SJSA1 (cell line): ENCODE results near the gene RIPOR2. TPM values are rescaled to one million over a fixed set of nuclear protein-coding genes. Genes with fewer than 3 reads are reported as not detected.
"Not testable (repeated sequence)": the region's sequence is repeated elsewhere in the genome, so short reads cannot be mapped to it uniquely, and the experiment has no call there.

Source experiments
- DNase-seq, 2 experiments: peaks; one replicate each; pipeline ENCODE4 v3.0.0-alpha.2; 2015 to 2020; ENCODE audit warnings: low spot score in 2 of 2, low read depth in 1 of 2
- H3K27ac ChIP-seq: fragments of 250-450 bp; sonication (Bioruptor Pico); 2 replicates; pipeline ENCODE4 v1.5.1; 2020; ENCODE audit warnings: mild to moderate bottlenecking, moderate library complexity
- H3K27me3 ChIP-seq: fragments of 250-450 bp; sonication (Bioruptor Pico); replicated peaks from 2 replicates; pipeline ENCODE4 v1.5.1; 2020; ENCODE audit warnings: mild to moderate bottlenecking, moderate library complexity
- H3K36me3 ChIP-seq: fragments of 250-450 bp; sonication (Bioruptor Pico); 2 replicates; pipeline ENCODE4 v1.5.1; 2020; ENCODE audit warnings: mild to moderate bottlenecking
- H3K4me1 ChIP-seq: fragments of 250-450 bp; sonication (Bioruptor Pico); replicated peaks from 2 replicates; pipeline ENCODE4 v1.6.1; 2021; ENCODE audit warnings: mild to moderate bottlenecking
- H3K4me3 ChIP-seq: fragments of 250-450 bp; sonication (Bioruptor Pico); 2 replicates; pipeline ENCODE4 v1.5.1; 2020; ENCODE audit warnings: mild to moderate bottlenecking
- H3K9me3 ChIP-seq: fragments of 250-450 bp; sonication (Bioruptor Pico); replicated peaks from 2 replicates; pipeline ENCODE4 v1.5.1; 2020; ENCODE audit warnings: mild to moderate bottlenecking
- total RNA-seq: library from RNA; depleted of rRNA; stranded (reverse); fragments of >200 nt; shearing (Covaris generic); gene quantifications from 2 replicates; pipeline ENCODE4 v1.2.3, GENCODE V29; 2014; rRNA removed

Gene RIPOR2
- total RNA-seq, 1 experiment from 2014 or later, result 4.5 TPM

DNA sequence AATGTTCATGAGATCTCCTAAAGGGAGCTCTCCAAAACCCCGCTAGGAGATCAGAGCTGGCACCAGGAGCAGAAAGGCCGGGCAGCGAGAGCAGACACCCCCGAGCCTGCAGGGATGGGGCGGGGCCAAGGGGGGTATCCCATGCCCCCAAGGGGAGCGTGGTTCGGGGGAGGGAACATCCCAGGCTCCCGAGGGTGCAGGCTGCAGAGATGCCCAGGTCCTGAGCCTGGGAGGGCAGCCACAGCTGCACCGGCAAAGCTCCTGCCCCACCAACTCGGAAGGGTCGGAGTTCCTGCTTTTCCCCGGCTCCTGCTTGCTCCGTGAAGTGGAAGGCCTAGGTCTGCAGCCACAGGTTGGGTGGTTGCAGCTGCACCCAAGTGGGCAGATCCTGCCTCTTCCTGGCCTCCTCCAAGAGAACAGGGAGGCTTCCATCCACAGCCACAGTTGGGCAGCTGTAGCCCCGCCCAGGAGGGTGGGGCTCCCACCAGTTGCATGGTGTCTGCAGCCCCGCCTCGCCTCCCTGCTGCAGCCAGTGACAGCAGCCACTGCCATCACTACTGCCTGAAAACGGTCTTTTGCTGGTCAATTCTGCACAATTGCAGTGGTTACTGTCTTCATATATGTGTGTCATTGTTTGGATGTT lies 174.4 kb downstream of the RIPOR2 start:
- no peak for DNase-seq
- no peaks in the 10 kb centered on the region for H3K9me3 ChIP-seq
- H3K4me1 ChIP-seq, result no peaks in the 10 kb centered on the region
- no peak overlapping the region for H3K27ac ChIP-seq
- no peaks in the 10 kb centered on the region for H3K36me3 ChIP-seq
- no peak overlapping the region for H3K4me3 ChIP-seq
- H3K27me3 ChIP-seq, result no peaks in the 10 kb centered on the region

DNA sequence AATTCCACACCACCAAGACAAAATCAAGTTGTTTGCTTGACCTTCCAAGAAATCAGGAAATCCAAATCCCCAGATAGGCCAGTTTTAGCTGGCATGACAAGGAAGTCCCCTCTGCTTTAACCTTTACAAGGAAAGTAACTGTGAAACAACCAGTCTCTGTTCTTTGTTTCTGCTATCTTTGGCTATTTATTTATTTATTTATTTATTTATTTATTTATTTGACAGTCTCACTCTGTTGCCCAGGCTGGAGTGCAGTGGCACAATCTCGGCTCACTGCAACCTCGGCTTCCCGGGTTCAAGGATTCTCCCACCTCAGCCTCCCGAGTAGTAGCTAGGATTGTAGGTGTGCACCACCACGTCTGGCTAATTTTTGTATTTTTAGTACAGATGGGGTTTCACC lies 175.6 kb downstream of the RIPOR2 start:
- H3K4me3 ChIP-seq, result no peak overlapping the region
- H3K36me3 ChIP-seq, result no peaks in the 10 kb centered on the region

DNA sequence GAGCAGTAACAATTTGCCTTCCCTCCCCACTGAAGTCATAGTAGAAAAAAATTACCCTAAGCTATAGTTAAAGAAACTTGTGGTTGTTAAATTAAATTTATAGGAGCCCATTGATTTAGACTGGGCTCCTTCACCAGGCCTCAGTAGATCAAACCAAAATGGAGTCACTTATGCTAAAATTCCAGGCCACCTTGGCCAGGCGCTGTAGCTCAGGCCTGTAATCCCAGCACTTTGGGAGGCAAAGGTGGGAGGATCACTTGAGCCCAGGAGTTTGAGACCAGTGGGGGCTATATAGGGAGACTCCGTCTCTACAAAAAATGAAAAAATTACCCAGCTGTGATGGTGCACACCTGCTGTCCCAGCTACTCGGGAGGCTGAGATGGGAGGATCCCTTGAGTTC lies 176.0 kb downstream of the RIPOR2 start:
- H3K4me3 ChIP-seq, result no peak overlapping the region
- no peaks in the 10 kb centered on the region for H3K9me3 ChIP-seq

More for the DNA sequence above, 175.6 kb downstream of the RIPOR2 start:
- no peak for DNase-seq
- Histone ChIP-seq H3K9me3 (no peaks in the 10 kb centered on the region), H3K27me3 (no peaks in the 10 kb centered on the region), H3K27ac (no peak overlapping the region), H3K4me1 (no peaks in the 10 kb centered on the region)

DNA sequence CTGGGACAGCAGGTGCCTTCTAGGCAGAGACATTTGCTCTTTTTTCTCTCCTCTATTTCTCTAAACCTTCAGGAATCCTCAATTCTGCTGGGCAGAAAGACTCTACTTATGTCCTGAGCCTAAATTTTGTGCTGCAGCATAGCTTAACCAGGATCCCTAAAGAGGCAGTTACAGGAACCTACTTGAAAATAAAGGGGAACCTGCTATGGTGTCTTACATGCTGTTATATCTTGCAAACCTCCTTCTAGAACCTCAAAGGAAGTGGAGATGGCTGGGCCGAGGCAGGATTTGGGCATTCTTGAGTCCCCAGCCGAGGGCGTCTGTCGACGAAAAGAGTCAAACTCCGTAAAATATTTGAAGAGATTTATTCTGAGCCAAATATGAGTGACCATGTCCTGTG lies 178.1 kb downstream of the RIPOR2 start:
- Histone ChIP-seq H3K9me3 (no peaks in the 10 kb centered on the region), H3K4me1 (no peaks in the 10 kb centered on the region), H3K4me3 (no peak overlapping the region), H3K27ac (no peak overlapping the region), H3K27me3 (no peaks in the 10 kb centered on the region), H3K36me3 (no peaks in the 10 kb centered on the region)
- DNase-seq, result no peak

More for the DNA sequence above, 176.0 kb downstream of the RIPOR2 start:
- H3K27ac ChIP-seq, result no peak overlapping the region
- no peaks in the 10 kb centered on the region for H3K4me1 ChIP-seq
- DNase-seq, result no peak
- no peaks in the 10 kb centered on the region for H3K27me3 ChIP-seq
- no peaks in the 10 kb centered on the region for H3K36me3 ChIP-seq

DNA sequence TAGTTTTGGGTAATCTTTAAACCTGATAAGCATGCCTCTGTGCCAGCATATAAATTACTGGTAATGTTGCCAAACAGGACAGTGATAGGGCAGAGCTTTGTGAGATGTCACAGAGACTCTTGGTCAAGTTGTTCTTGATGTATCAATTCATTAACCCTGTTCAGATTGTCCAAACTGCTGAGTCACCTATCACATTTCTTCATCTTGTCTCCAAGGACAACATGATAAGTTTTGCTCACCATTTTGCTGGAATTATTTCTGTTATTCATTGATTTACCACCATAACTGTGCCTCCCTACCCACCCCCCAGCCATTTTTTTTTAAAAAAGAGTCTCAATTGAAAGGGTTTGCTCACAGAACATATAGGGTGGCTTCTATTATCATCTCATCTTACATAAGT lies 180.5 kb downstream of the RIPOR2 start:
- Histone ChIP-seq H3K27me3 (no peaks in the 10 kb centered on the region), H3K4me3 (no peak overlapping the region), H3K9me3 (no peaks in the 10 kb centered on the region), H3K36me3 (no peaks in the 10 kb centered on the region), H3K4me1 (no peaks in the 10 kb centered on the region), H3K27ac (no peak overlapping the region)
- no peak for DNase-seq

DNA sequence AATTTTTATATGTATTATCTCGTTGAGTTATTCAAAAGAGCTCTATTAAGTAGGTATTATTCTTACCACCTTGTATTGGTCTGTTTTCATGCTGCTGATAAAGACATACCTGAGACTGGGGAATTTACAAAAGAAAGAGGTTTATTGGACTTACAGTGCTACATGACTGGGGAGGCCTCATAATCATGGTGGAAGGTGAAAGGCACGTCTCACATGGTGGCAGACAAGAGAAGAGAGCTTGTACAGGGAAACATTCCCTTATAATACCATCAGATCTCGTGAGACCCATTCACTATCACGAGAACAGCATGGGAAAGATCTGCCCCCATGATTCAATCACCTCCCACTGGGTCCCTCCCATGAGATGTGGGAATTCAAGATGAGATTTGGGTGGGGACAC lies 181.4 kb downstream of the RIPOR2 start:
- H3K27me3 ChIP-seq, H3K4me3 ChIP-seq, H3K4me1 ChIP-seq, DNase-seq, H3K9me3 ChIP-seq, H3K36me3 ChIP-seq, H3K27ac ChIP-seq: not testable (repeated sequence)

Other genes with a start within 250 kb of the RIPOR2 start
- gene C6orf62, start 216.8 kb downstream of the RIPOR2 start, total RNA-seq, result 94.4 and 124 TPM in 2 replicates
- gene GMNN, start 161.0 kb downstream of the RIPOR2 start, total RNA-seq, result 88.5 and 102 TPM in 2 replicates
- gene ARMH2, start 137.0 kb downstream of the RIPOR2 start, total RNA-seq, result not detected in 2 replicates